PC-3 (cell line): Measurements from ENCODE around the gene CYP4F22. TPM values are rescaled to one million over a fixed set of nuclear protein-coding genes. Genes with fewer than 3 reads are reported as not detected.

ENCODE experiments used
- ATAC-seq: fragments of 200-7000 bp; cut with Tn5 transposase; 2 replicates; pipeline ENCODE4 v1.9.1; 2020; ENCODE audit warnings: mild to moderate bottlenecking, moderate library complexity
- BruUV-seq: library from RNA; stranded (reverse); fragments of 400-500 nt; replicated peaks from 2 replicates; lab custom pipeline; 2021; lab: Mats Ljungman, UMichigan
- CTCF ChIA-PET: fragments of 300-600 bp; sonication (Branson Sonifier 250); formaldehyde crosslinking; loops from one replicate; lab custom pipeline; 2022; ENCODE audit warnings: antibody characterized with exemption; lab: Charles Lee
- POLR2A ChIA-PET: fragments of 300-600 bp; sonication (Branson Sonifier 250); formaldehyde crosslinking; loops from one replicate; lab custom pipeline; 2022; ENCODE audit warnings: antibody characterized with exemption; ENCODE audit not compliant: unreplicated experiment; lab: Charles Lee
- DNase-seq: peaks from one replicate; pipeline ENCODE4 v3.0.0-alpha.2; 2015
- H2AFZ ChIP-seq: fragments of 300-600 bp; sonication (generic); 2 replicates; pipeline ENCODE4 v1.6.0; 2016; ENCODE audit warnings: antibody characterized with exemption, low read length
- H3F3A ChIP-seq: fragments of 300-600 bp; sonication (generic); one replicate; pipeline ENCODE4 v1.6.0; 2017; ENCODE audit warnings: antibody characterized with exemption, low read length, control low read depth, mild to moderate bottlenecking; ENCODE audit not compliant: unreplicated experiment
- H3K27ac ChIP-seq: fragments of 300-600 bp; sonication (generic); 2 replicates; pipeline ENCODE4 v1.5.1; 2016; ENCODE audit warnings: mild to moderate bottlenecking, low read length
- H3K27me3 ChIP-seq: fragments of 300-600 bp; sonication (generic); 2 replicates; pipeline ENCODE4 v1.6.1; 2016; ENCODE audit warnings: low read length, mixed read lengths
- H3K36me3 ChIP-seq: fragments of 300-600 bp; sonication (generic); 2 replicates; pipeline ENCODE4 v1.6.1; 2016; ENCODE audit warnings: low read depth, mixed run types, low read length, mixed read lengths
- H3K4me1 ChIP-seq: fragments of 300-600 bp; sonication (generic); 2 replicates; pipeline ENCODE4 v1.5.1; 2016; ENCODE audit warnings: low read length; ENCODE audit not compliant: insufficient read depth
- H3K4me2 ChIP-seq: fragments of 300-600 bp; sonication (generic); 2 replicates; pipeline ENCODE4 v1.6.0; 2016; ENCODE audit warnings: low read length
- H3K4me3 ChIP-seq: fragments of 300-600 bp; sonication (generic); 2 replicates; pipeline ENCODE4 v1.5.1; 2016; ENCODE audit warnings: mild to moderate bottlenecking, low read length, mixed read lengths
- H3K79me2 ChIP-seq: fragments of 300-600 bp; sonication (generic); 2 replicates; pipeline ENCODE4 v1.6.1; 2017; ENCODE audit warnings: low read length, mixed read lengths
- H3K9ac ChIP-seq: fragments of 300-600 bp; sonication (generic); 2 replicates; pipeline ENCODE4 v1.6.0; 2016; ENCODE audit warnings: mild to moderate bottlenecking, low read length
- H3K9me2 ChIP-seq: fragments of 300-600 bp; sonication (generic); replicated peaks from 2 replicates; pipeline ENCODE4 v1.6.1; 2016; ENCODE audit warnings: mixed run types, low read length, mixed read lengths
- H3K9me3 ChIP-seq: fragments of 300-600 bp; sonication (generic); 2 replicates; pipeline ENCODE4 v1.6.1; 2016; ENCODE audit warnings: low read length, mixed read lengths
- H4K20me1 ChIP-seq: fragments of 300-600 bp; sonication (generic); 2 replicates; pipeline ENCODE4 v1.6.1; 2016; ENCODE audit warnings: low read length, mixed read lengths
- EZH2 ChIP-seq: fragments of 300-600 bp; sonication (generic); IDR thresholded peaks from one replicate; pipeline ENCODE4 v1.6.1; 2017; ENCODE audit warnings: antibody characterized with exemption, mild to moderate bottlenecking, low read length; ENCODE audit not compliant: unreplicated experiment
- EZH2phosphoT487 ChIP-seq: fragments of 300-600 bp; sonication (generic); IDR thresholded peaks from 2 replicates; pipeline ENCODE4 v1.6.1; 2018; ENCODE audit warnings: mild to moderate bottlenecking, antibody characterized with exemption, low read length, borderline replicate concordance
- intact Hi-C: fragments of 100-400 bp; cut with micrococcal nuclease; formaldehyde crosslinking; loops from 2 replicates; pipeline ENCODE4 v1.9.0; 2023
- total RNA-seq: library from RNA; depleted of rRNA; stranded (reverse); fragments of >200 nt; gene quantifications from 2 replicates; pipeline ENCODE4 v1.2.3, GENCODE V29; 2014
- TF ChIP-seq, protein P1 (sequence below): fragments of 300-600 bp; sonication (generic); conservative IDR thresholded peaks from 2 replicates; pipeline ENCODE4 v1.5.1; 2017; ENCODE audit warnings: antibody characterized with exemption, low read depth, mild to moderate bottlenecking, low read length

CYP4F22 gene
- total RNA-seq, 1 experiment from 2014 or later: 0.07 TPM

- CTCF ChIA-PET: no interaction called here
- no peak for DNase-seq
- BruUV-seq: no TSS peak
These were observed 36.6 kb downstream of the CYP4F22 start for GRCh38 chr19:15544970-15545369.

GRCh38 chr19:15548648-15549047, 40.3 kb downstream of the CYP4F22 start:
- H3K9me3 ChIP-seq: no peaks in the 10 kb centered on the region
- no peaks in the 10 kb centered on the region for H4K20me1 ChIP-seq
- ChIA-PET CTCF (no interaction called here), POLR2A (no interaction called here)
- H2AFZ ChIP-seq: no peak overlapping the region
- no TSS peak for BruUV-seq
- H3K27me3 ChIP-seq: no peaks in the 10 kb centered on the region
- no peaks in the 10 kb centered on the region for H3K79me2 ChIP-seq
- intact Hi-C loops: no loop called here
- no peaks in the 10 kb centered on the region for H3K36me3 ChIP-seq
- no peaks in the 10 kb centered on the region for H3K9me2 ChIP-seq
- H3K27ac ChIP-seq: no peak overlapping the region
- TF ChIP-seq, protein P1, sequence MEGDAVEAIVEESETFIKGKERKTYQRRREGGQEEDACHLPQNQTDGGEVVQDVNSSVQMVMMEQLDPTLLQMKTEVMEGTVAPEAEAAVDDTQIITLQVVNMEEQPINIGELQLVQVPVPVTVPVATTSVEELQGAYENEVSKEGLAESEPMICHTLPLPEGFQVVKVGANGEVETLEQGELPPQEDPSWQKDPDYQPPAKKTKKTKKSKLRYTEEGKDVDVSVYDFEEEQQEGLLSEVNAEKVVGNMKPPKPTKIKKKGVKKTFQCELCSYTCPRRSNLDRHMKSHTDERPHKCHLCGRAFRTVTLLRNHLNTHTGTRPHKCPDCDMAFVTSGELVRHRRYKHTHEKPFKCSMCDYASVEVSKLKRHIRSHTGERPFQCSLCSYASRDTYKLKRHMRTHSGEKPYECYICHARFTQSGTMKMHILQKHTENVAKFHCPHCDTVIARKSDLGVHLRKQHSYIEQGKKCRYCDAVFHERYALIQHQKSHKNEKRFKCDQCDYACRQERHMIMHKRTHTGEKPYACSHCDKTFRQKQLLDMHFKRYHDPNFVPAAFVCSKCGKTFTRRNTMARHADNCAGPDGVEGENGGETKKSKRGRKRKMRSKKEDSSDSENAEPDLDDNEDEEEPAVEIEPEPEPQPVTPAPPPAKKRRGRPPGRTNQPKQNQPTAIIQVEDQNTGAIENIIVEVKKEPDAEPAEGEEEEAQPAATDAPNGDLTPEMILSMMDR: no peak
- TF ChIP-seq EZH2 (no peak), EZH2phosphoT487 (no peak)
- H3K9ac ChIP-seq: no peak overlapping the region
- H3F3A ChIP-seq: no peaks in the 10 kb centered on the region
- no peak overlapping the region for H3K4me2 ChIP-seq
- ATAC-seq (no peak), DNase-seq (no peak)
- H3K4me1 ChIP-seq: 0 out of 2 replicates have a peak, but pooled peaks cover 10% of the 10 kb centered on the region
- H3K4me3 ChIP-seq: no peak overlapping the region

More at GRCh38 chr19:15544970-15545369, 36.6 kb downstream of the CYP4F22 start:
- Histone ChIP-seq H3K4me2 (no peak overlapping the region), H3K4me3 (no peak overlapping the region), H3K79me2 (no peaks in the 10 kb centered on the region), H3F3A (no peaks in the 10 kb centered on the region), H3K27me3 (no peaks in the 10 kb centered on the region), H3K9me2 (no peaks in the 10 kb centered on the region), H3K9me3 (no peaks in the 10 kb centered on the region), H3K4me1 (no peaks in the 10 kb centered on the region), H3K9ac (no peak overlapping the region), H2AFZ (no peak overlapping the region), H3K27ac (no peak overlapping the region), H4K20me1 (no peaks in the 10 kb centered on the region), H3K36me3 (no peaks in the 10 kb centered on the region)
- TF ChIP-seq EZH2: no peak
- TF ChIP-seq EZH2phosphoT487: no peak
- TF ChIP-seq, protein P1: no peak
- POLR2A ChIA-PET: interaction anchor here (0.6 kb wide), 1 partner anchor 65 kb away, joined by 5 read pairs; no protein-coding TSS in a partner anchor
- no peak for ATAC-seq
- intact Hi-C loops: no loop called here

DNA sequence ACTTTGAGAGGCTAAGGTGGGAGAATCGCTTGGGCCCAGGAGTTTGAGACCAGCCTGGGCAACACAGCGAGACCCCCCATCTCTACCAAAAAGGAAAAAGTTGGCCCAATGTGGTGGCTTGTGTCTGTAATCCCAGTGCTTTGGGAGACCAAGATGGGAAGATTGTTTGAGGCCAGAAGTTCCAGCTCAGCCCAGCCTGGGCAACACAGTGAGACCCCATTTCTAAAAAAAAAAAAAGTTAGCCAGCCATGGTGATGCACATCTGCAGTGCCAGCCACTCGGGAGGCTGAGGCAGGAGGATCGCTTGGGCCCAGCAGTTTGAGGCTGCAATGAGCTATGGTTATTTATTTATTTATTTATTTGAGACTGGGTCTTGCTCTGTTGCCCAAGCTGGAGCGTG, 41.3 kb downstream of the CYP4F22 start:
- ATAC-seq (no peak), DNase-seq (no peak)
- H3K9me3 ChIP-seq: no peaks in the 10 kb centered on the region
- POLR2A ChIA-PET: no interaction called here
- H4K20me1 ChIP-seq: no peaks in the 10 kb centered on the region
- no peaks in the 10 kb centered on the region for H3K9me2 ChIP-seq
- H3K4me2 ChIP-seq: no peak overlapping the region
- H3K4me3 ChIP-seq: no peak overlapping the region
- no peaks in the 10 kb centered on the region for H3K36me3 ChIP-seq
- H3F3A ChIP-seq: no peaks in the 10 kb centered on the region
- no peaks in the 10 kb centered on the region for H3K27me3 ChIP-seq
- TF ChIP-seq EZH2 (no peak), EZH2phosphoT487 (no peak)
- TF ChIP-seq, protein P1: no peak
- CTCF ChIA-PET: no interaction called here
- intact Hi-C loops: no loop called here
- H3K4me1 ChIP-seq: 0 out of 2 replicates have a peak, but pooled peaks cover 10% of the 10 kb centered on the region
- no peak overlapping the region for H2AFZ ChIP-seq
- BruUV-seq: no TSS peak
- no peaks in the 10 kb centered on the region for H3K79me2 ChIP-seq
- no peak overlapping the region for H3K9ac ChIP-seq
- no peak overlapping the region for H3K27ac ChIP-seq
